Measurements from ENCODE around the gene RAPGEF1.

- no peak for TF ChIP-seq CTCF (IDR thresholded peaks at IDR 0.05)
- no peak for TF ChIP-seq POLR2A (IDR thresholded peaks at IDR 0.05)
Observed at GRCh38 chr9:131673531-131673930, 66.3 kb downstream of the RAPGEF1 start.

Data from ovary (tissue), 3 donors.